ENCODE results near the gene ETV6.

DNA sequence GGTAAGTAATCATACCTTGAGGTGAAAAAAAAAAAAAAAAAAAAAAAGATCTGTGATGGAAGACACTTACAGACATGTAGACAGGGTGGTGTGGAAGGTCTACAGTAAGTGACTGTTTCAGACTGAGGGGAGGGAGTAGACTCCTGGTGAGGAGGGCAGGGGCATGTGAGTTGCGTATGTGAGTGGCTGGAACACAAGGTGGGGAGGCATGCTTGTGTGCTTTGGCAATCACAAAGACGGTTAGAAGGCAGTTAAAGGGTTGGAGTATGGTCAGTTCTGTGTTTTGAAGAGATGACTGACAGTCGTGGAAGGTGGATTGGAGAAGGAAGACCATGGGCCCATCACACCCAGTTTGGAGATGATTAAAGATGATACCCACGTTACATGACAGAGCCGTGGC is 65.2 kb downstream of the ETV6 start:
- TF ChIP-seq REST (IDR thresholded peaks at IDR 0.05; ENCODE audit: insufficient read depth in 1 of 2, low read depth in 2 of 2, low read length in 2 of 2) (no peak), TAF1 (IDR thresholded peaks at IDR 0.05; ENCODE audit: borderline replicate concordance, insufficient read depth, low read length) (no peak), POLR2AphosphoS5 (IDR thresholded peaks at IDR 0.05; ENCODE audit: low read depth, low read length) (no peak), SIN3A (IDR thresholded peaks at IDR 0.05; ENCODE audit: borderline replicate concordance, insufficient read depth, low read length) (no peak), FOXP2 (optimal IDR thresholded peaks at IDR 0.05; ENCODE audit: borderline replicate concordance, extremely low read depth, extremely low read length, insufficient read depth) (no peak)
